ENCODE measurements around the gene HOXD4. TPM values are rescaled to one million over a fixed set of nuclear protein-coding genes. Genes with fewer than 3 reads are reported as not detected.

The HOXD4 gene
- total and polyA plus RNA-seq, 2 of the 4 experiments (the other 2 are of a cell fraction): not detected

- H3K18ac ChIP-seq (ENCODE audit: low read depth, low read length): no peak overlapping the region
- H3K79me1 ChIP-seq (ENCODE audit: low read depth in 1 of 2, low read length in 2 of 2): no peaks in the 10 kb centered on the region
- no peaks in the 10 kb centered on the region for H4K20me1 ChIP-seq (ENCODE audit: insufficient read depth, low read length)
- H3K4me2 ChIP-seq (ENCODE audit: low read depth, low read length): no peak overlapping the region
- intact Hi-C loops (cut with micrococcal nuclease): no loop called here
- H2BK20ac ChIP-seq (ENCODE audit: low read depth, low read length): no peak overlapping the region
- no peak overlapping the region for H3K27ac ChIP-seq (ENCODE audit: insufficient read depth, low read length)
- no peak overlapping the region for H3K14ac ChIP-seq (replicated peaks; ENCODE audit: low read depth, low read length)
- no peak for DNase-seq
- in situ Hi-C loops (cut with MboI; ENCODE audit: low sequenced_read_pairs): no loop called here
- H3K4ac ChIP-seq (ENCODE audit: low read depth, low read length): no peak overlapping the region
- dilution Hi-C loops (cut with HindIII; ENCODE audit: low sequenced_read_pairs, unreplicated experiment): no loop called here
- no peak overlapping the region for H2BK5ac ChIP-seq (ENCODE audit: low read depth, low read length, poor library complexity, severe bottlenecking)
- WGBS, 2 experiments (ENCODE audit: extremely low coverage in 2 of 2, insufficient read length in 1 of 2): 20% methylated on average over 1 of the region's 11 CpGs; no CpG with 5 or more reads in 1 of the 2 experiments
- no peak overlapping the region for H2BK120ac ChIP-seq (ENCODE audit: low read depth, low read length)
- H3K9me1 ChIP-seq (ENCODE audit: insufficient read depth, low read length): no peaks in the 10 kb centered on the region
- H3K36me3 ChIP-seq (ENCODE audit: control insufficient read depth, insufficient read depth, low read length): no peaks in the 10 kb centered on the region
- POLR2A ChIA-PET (ENCODE audit: unreplicated experiment): no interaction called here
- no peak overlapping the region for H2AFZ ChIP-seq (replicated peaks; ENCODE audit: low read length, poor library complexity)
- TF ChIP-seq ELK1 (IDR thresholded peaks at IDR 0.05; ENCODE audit: borderline replicate concordance, low read depth, low read length): no peak
- no peak for TF ChIP-seq POLR2A (IDR thresholded peaks at IDR 0.05; ENCODE audit: low read depth, low read length)
- TF ChIP-seq RCOR1 (IDR thresholded peaks at IDR 0.05; ENCODE audit: insufficient replicate concordance, low read length): no peak
- no peak for TF ChIP-seq MAZ (IDR thresholded peaks at IDR 0.05; ENCODE audit: borderline replicate concordance, low read depth, low read length)
- TF ChIP-seq RAD21 (IDR thresholded peaks at IDR 0.05; ENCODE audit: low read length): no peak
- no peak for TF ChIP-seq FOS (IDR thresholded peaks at IDR 0.05; ENCODE audit: low read depth, low read length)
- no peak for TF ChIP-seq BHLHE40 (IDR thresholded peaks at IDR 0.05; ENCODE audit: low read depth, low read length)
- no peak for TF ChIP-seq CEBPB (IDR thresholded peaks at IDR 0.05; ENCODE audit: low read depth, low read length)
- no peak for TF ChIP-seq MAFK (IDR thresholded peaks at IDR 0.05; ENCODE audit: low read depth, low read length)
- TF ChIP-seq CTCF (conservative IDR thresholded peaks at IDR 0.05; ENCODE audit: low read depth, low read length): no peak
- TF ChIP-seq CHD1 (IDR thresholded peaks at IDR 0.05; ENCODE audit: low read depth, low read length): no peak
- H2AK9ac ChIP-seq (replicated peaks; ENCODE audit: low read depth, low read length, poor library complexity): no peak overlapping the region
- H4K5ac ChIP-seq (ENCODE audit: low read depth, low read length): no peak overlapping the region
- H4K91ac ChIP-seq (ENCODE audit: insufficient read depth, low read depth, low read length): no peak overlapping the region
- no peaks in the 10 kb centered on the region for H3K4me1 ChIP-seq (ENCODE audit: control insufficient read depth, insufficient read depth, low read length)
- no peak overlapping the region for H2AK5ac ChIP-seq (ENCODE audit: low read depth, low read length)
- H2BK15ac ChIP-seq (ENCODE audit: low read depth, low read length): no peak overlapping the region
- H3K9me3 ChIP-seq (ENCODE audit: control insufficient read depth, insufficient read depth, low read length): peaks cover 8% of the 10 kb centered on the region
- no peak overlapping the region for H3K9ac ChIP-seq (ENCODE audit: low read depth, low read length)
- no peak overlapping the region for H3K23ac ChIP-seq (ENCODE audit: low read depth, low read length)
- CTCF ChIA-PET: no interaction called here
- no peak overlapping the region for H3K4me3 ChIP-seq (ENCODE audit: insufficient read depth, low read depth, low read length)
- ATAC-seq (ENCODE audit: low read depth): no peak
- peaks cover 81% of the 10 kb centered on the region for H3K27me3 ChIP-seq (ENCODE audit: control insufficient read depth, insufficient read depth, low read length)
- no peak overlapping the region for H3K56ac ChIP-seq (ENCODE audit: extremely low read depth, insufficient read depth, low read length)
- no peak overlapping the region for H4K8ac ChIP-seq (ENCODE audit: low read depth in 2 of 2, low read length in 2 of 2)
- no TSS peak for BruUV-seq (replicated peaks)
Measured at GRCh38 chr2:176148751-176149421, 2.5 kb upstream of the HOXD4 start.
